ENCODE data around the gene MPPED2.

DNA sequence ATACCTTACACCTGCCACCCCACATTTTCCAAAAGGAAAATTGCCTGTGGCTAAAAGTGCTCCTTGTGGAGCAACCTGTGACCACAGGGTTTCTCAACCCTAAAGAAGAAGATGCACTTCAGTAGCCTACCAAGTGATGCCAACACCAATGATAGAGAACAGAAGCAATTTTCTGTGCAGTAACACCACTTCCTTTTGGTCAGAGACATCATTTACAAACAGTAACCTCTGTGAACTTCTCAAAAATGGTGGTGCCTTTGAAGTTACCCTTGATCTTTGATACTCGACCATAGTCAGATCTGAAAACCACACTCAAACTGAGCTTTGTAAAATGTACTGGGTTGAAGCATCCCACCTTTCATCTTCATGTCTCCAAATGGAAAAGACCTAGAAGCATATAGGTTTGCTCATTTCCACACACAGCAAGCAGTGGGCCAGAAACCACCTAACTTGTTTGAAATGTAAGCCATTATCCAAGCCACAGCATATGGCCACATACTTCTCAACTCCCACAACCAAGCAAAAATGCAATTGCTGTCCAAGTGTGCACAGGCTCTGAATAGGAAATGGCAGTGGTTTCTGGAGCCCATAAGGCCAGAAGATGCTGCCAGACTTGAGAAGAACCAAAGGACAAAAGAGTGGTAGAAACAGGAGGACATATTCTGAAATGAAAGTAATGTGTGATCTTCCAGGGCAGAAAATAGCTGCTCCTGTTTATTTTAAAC lies 24.3 kb downstream of the MPPED2 start:
- no peak for TF ChIP-seq POLR2A (IDR thresholded peaks at IDR 0.05)
- TF ChIP-seq, protein P1, sequence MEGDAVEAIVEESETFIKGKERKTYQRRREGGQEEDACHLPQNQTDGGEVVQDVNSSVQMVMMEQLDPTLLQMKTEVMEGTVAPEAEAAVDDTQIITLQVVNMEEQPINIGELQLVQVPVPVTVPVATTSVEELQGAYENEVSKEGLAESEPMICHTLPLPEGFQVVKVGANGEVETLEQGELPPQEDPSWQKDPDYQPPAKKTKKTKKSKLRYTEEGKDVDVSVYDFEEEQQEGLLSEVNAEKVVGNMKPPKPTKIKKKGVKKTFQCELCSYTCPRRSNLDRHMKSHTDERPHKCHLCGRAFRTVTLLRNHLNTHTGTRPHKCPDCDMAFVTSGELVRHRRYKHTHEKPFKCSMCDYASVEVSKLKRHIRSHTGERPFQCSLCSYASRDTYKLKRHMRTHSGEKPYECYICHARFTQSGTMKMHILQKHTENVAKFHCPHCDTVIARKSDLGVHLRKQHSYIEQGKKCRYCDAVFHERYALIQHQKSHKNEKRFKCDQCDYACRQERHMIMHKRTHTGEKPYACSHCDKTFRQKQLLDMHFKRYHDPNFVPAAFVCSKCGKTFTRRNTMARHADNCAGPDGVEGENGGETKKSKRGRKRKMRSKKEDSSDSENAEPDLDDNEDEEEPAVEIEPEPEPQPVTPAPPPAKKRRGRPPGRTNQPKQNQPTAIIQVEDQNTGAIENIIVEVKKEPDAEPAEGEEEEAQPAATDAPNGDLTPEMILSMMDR (IDR thresholded peaks at IDR 0.05), result no peak
